CD14-positive monocyte (primary cell): ENCODE results near the gene ARHGAP10. TPM values are rescaled to one million over a fixed set of nuclear protein-coding genes. Genes with fewer than 3 reads are reported as not detected.

ENCODE experiments used
- DNase-seq, 3 donors: peaks; one replicate each; pipeline ENCODE4 v3.0.0-alpha.2; 2011 to 2022
- H2AFZ ChIP-seq: 2 replicates; pipeline ENCODE4 v1.6.0; 2012; ENCODE audit warnings: mild to moderate bottlenecking, low read depth, low read length, inconsistent platforms; ENCODE audit not compliant: insufficient read depth, poor library complexity, severe bottlenecking
- H3K27ac ChIP-seq, 2 donors: 1 replicate in 1 of 2; 2 replicates in 1 of 2; pipeline ENCODE4 v1.5.1; 2012 to 2013; ENCODE audit warnings: low read length in 2 of 2, control low read depth in 1 of 2, inconsistent platforms in 1 of 2, low read depth in 1 of 2, mild to moderate bottlenecking in 1 of 2
- H3K27me3 ChIP-seq, 2 donors: one replicate each; pipeline versions ENCODE4 v1.6.0 to v1.6.1; 2011 to 2013; ENCODE audit warnings: low read length in 2 of 2; ENCODE audit not compliant: control insufficient read depth in 2 of 2, insufficient read depth in 2 of 2
- H3K36me3 ChIP-seq, 2 donors: replicated peaks in 1 of 2; 1 replicate in 1 of 2; 2 replicates in 1 of 2; pipeline versions ENCODE4 v1.5.1 to v1.6.1; 2012 to 2013; ENCODE audit warnings: low read length in 2 of 2, control low read depth in 1 of 2, inconsistent platforms in 1 of 2, mild to moderate bottlenecking in 1 of 2; ENCODE audit not compliant: insufficient read depth in 2 of 2, control insufficient read depth in 1 of 2
- H3K4me1 ChIP-seq, 2 donors: 1 replicate in 1 of 2; 2 replicates in 1 of 2; pipeline versions ENCODE4 v1.5.1 to v1.6.1; 2012 to 2013; ENCODE audit warnings: low read length in 2 of 2, control low read depth in 1 of 2, inconsistent platforms in 1 of 2, mild to moderate bottlenecking in 1 of 2, moderate library complexity in 1 of 2; ENCODE audit not compliant: insufficient read depth in 2 of 2, control insufficient read depth in 1 of 2
- H3K4me2 ChIP-seq: replicated peaks from 2 replicates; pipeline ENCODE3; 2012; ENCODE audit warnings: low read length, moderate library complexity, mild to moderate bottlenecking; ENCODE audit not compliant: poor library complexity, severe bottlenecking; ENCODE audit errors: extremely low read depth
- H3K4me3 ChIP-seq, 3 experiments: fragments of 200-600 bp in 1 of 3; sonication (generic) in 1 of 3; replicated peaks in 1 of 3; 1 replicate in 2 of 3; 2 replicates in 1 of 3; pipeline ENCODE4 v1.5.1; 2011 to 2013; ENCODE audit warnings: low read length in 3 of 3, mild to moderate bottlenecking in 3 of 3, control low read depth in 2 of 3, low read depth in 2 of 3, inconsistent platforms in 1 of 3, moderate library complexity in 1 of 3
- H3K79me2 ChIP-seq: 2 replicates; pipeline ENCODE4 v1.6.0; 2012; ENCODE audit warnings: mild to moderate bottlenecking, control low read depth, inconsistent platforms, low read length, moderate library complexity; ENCODE audit not compliant: insufficient read depth
- H3K9ac ChIP-seq: 2 replicates; pipeline ENCODE4 v1.6.0; 2017; ENCODE audit warnings: low read length, mild to moderate bottlenecking; ENCODE audit not compliant: insufficient read depth, poor library complexity, severe bottlenecking
- H3K9me3 ChIP-seq, 2 donors: replicated peaks in 1 of 2; 1 replicate in 1 of 2; 2 replicates in 1 of 2; pipeline versions ENCODE4 v1.5.1 to v1.6.1; 2012 to 2013; ENCODE audit warnings: low read length in 2 of 2, control low read depth in 1 of 2; ENCODE audit not compliant: control insufficient read depth in 1 of 2, insufficient read depth in 1 of 2
- H4K20me1 ChIP-seq: 2 replicates; pipeline ENCODE4 v1.6.0; 2012; ENCODE audit warnings: mild to moderate bottlenecking, low read length, control low read depth, moderate library complexity; ENCODE audit not compliant: insufficient read depth
- H3K27ac Mint-ChIP-seq, 7 donors: one replicate each; pipeline ENCODE4 v1.8.0; 2020; ENCODE audit warnings: mild to moderate bottlenecking in 7 of 7, mixed read lengths in 7 of 7, moderate library complexity in 6 of 7, inconsistent platforms in 2 of 7
- H3K27me3 Mint-ChIP-seq, 3 donors: one replicate each; pipeline ENCODE4 v1.8.0; 2021 to 2022; ENCODE audit warnings: low read depth in 3 of 3, mild to moderate bottlenecking in 3 of 3, mixed read lengths in 3 of 3, moderate library complexity in 3 of 3, inconsistent platforms in 1 of 3
- H3K36me3 Mint-ChIP-seq, 2 donors: one replicate each; pipeline ENCODE4 v1.8.0; 2020; ENCODE audit warnings: mixed read lengths in 2 of 2, inconsistent platforms in 1 of 2, mild to moderate bottlenecking in 1 of 2
- H3K4me1 Mint-ChIP-seq: one replicate; pipeline ENCODE4 v1.8.0; 2020; ENCODE audit warnings: mild to moderate bottlenecking, mixed read lengths
- H3K4me3 Mint-ChIP-seq, 2 donors: one replicate each; pipeline ENCODE4 v1.8.0; 2020; ENCODE audit warnings: mild to moderate bottlenecking in 2 of 2, mixed read lengths in 2 of 2, moderate library complexity in 1 of 2
- H3K9me3 Mint-ChIP-seq, 7 donors: one replicate each; pipeline ENCODE4 v1.8.0; 2020 to 2022; ENCODE audit warnings: mixed read lengths in 7 of 7, mild to moderate bottlenecking in 6 of 7, moderate library complexity in 6 of 7, inconsistent platforms in 2 of 7
- WGBS: methylation state at CpG from one replicate; pipeline ENCODE4 v1.1.5; 2013; ENCODE audit warnings: missing lambda C conversion rate; ENCODE audit not compliant: insufficient coverage; 5-methylcytosine and 5-hydroxymethylcytosine counted together
- intact Hi-C, 2 donors: fragments of 100-400 bp; cut with micrococcal nuclease; formaldehyde crosslinking; loops; one replicate each; pipeline versions ENCODE4 v1.15.0 to v1.15.1; 2023
- polyA plus RNA-seq, 3 donors: library from polyadenylated mRNA; depleted of rRNA in 1 of 3; unstranded in 2 of 3; stranded (reverse) in 1 of 3; fragments of 300-500 nt in 2 of 3; fragments of >200 nt in 1 of 3; fragmentation: Illumina TruSeq in 2 of 3; gene quantifications; 1 replicate in 2 of 3; 2 replicates in 1 of 3; pipeline ENCODE4 v1.2.3, GENCODE V29; 2012 to 2021
- TF ChIP-seq, protein P1 (sequence below): fragments of 200-600 bp; IDR thresholded peaks from one replicate; pipeline ENCODE4 v1.8.0; 2022; ENCODE audit warnings: antibody characterized with exemption, mild to moderate bottlenecking

ARHGAP10 gene
- polyA plus RNA-seq, 3 donors, result 1.7 to 4.3 (median 3.0) TPM

DNA sequence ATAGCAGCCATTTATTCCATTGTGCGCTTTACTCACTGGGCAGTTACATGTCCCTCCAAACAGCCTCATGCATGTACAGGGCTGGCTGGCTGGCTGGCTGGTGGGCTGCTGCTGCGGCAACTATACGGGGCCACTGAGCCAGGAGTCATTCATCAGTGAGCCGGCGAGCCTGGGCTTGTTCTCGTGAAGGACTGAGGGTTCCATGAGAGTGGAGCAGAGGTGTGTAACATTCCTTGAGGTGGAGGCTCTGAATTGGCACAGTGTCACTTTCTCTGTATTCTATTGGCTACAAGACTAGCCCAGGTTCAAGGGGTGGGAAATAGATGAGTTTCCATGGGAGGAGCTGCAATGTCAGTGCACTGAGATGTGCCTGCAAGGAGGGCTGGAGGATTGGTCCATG lies 89.1 kb downstream of the ARHGAP10 start:
- no peaks in the 10 kb centered on the region for H3K27me3 Mint-ChIP-seq
- WGBS, result 98% methylated on average over 6 of the region's 6 CpGs
- Histone ChIP-seq H2AFZ (no peak overlapping the region), H3K4me1 (peaks cover 15 to 19% of the 10 kb centered on the region in 2 donors), H3K79me2 (no peaks in the 10 kb centered on the region), H3K36me3 (no peaks in the 10 kb centered on the region), H3K27me3 (no peaks in the 10 kb centered on the region), H3K9ac (no peak overlapping the region), H3K9me3 (no peaks in the 10 kb centered on the region), H3K4me2 (no peak overlapping the region), H4K20me1 (no peaks in the 10 kb centered on the region), H3K27ac (no peak overlapping the region), H3K4me3 (no peak overlapping the region)
- H3K4me1 Mint-ChIP-seq, result peaks cover 25% of the 10 kb centered on the region
- no peak overlapping the region for H3K4me3 Mint-ChIP-seq
- intact Hi-C loops, result no loop called here
- H3K9me3 Mint-ChIP-seq, result no peaks in the 10 kb centered on the region
- DNase-seq, result no peak
- TF ChIP-seq, protein P1, sequence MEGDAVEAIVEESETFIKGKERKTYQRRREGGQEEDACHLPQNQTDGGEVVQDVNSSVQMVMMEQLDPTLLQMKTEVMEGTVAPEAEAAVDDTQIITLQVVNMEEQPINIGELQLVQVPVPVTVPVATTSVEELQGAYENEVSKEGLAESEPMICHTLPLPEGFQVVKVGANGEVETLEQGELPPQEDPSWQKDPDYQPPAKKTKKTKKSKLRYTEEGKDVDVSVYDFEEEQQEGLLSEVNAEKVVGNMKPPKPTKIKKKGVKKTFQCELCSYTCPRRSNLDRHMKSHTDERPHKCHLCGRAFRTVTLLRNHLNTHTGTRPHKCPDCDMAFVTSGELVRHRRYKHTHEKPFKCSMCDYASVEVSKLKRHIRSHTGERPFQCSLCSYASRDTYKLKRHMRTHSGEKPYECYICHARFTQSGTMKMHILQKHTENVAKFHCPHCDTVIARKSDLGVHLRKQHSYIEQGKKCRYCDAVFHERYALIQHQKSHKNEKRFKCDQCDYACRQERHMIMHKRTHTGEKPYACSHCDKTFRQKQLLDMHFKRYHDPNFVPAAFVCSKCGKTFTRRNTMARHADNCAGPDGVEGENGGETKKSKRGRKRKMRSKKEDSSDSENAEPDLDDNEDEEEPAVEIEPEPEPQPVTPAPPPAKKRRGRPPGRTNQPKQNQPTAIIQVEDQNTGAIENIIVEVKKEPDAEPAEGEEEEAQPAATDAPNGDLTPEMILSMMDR, result no peak
- peaks cover 2 to 13% of the 10 kb centered on the region in 2 donors for H3K36me3 Mint-ChIP-seq
- no peak overlapping the region for H3K27ac Mint-ChIP-seq

DNA sequence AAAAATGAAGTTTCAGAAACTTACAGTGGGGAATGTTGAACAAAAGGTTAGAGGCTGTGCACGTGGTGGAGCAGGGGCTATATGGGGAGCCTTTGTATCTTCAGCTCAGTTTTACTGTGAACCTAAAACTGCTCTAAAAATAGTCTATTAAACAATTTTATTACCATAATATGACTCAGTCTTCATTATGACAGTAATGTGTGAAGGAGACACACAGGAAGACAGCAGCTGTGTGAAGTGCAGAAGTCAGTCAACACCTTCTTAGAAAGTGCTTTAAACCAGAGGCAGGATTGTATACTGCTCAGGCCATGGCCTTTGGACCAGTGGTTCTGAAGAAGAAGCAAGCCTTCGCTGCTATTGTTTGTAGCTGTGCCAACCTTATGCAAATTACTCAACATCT lies 89.7 kb downstream of the ARHGAP10 start:
- Mint-ChIP-seq H3K4me3 (no peak overlapping the region), H3K27ac (no peak overlapping the region), H3K27me3 (no peaks in the 10 kb centered on the region), H3K4me1 (peaks cover 27% of the 10 kb centered on the region), H3K9me3 (no peaks in the 10 kb centered on the region), H3K36me3 (peaks cover 2 to 13% of the 10 kb centered on the region in 2 donors)
- Histone ChIP-seq H3K9ac (no peak overlapping the region), H3K36me3 (no peaks in the 10 kb centered on the region), H3K4me3 (no peak overlapping the region), H3K9me3 (no peaks in the 10 kb centered on the region), H3K79me2 (no peaks in the 10 kb centered on the region), H3K4me2 (no peak overlapping the region), H3K4me1 (peaks cover 19 to 23% of the 10 kb centered on the region in 2 donors), H3K27me3 (no peaks in the 10 kb centered on the region), H2AFZ (no peak overlapping the region), H3K27ac (peak overlapping the region in 1 of 2 donors; percentile 42), H4K20me1 (no peaks in the 10 kb centered on the region)
- no peak for DNase-seq
- intact Hi-C loops, result no loop called here
- WGBS, result no CpG with 5 or more reads among the region's 2 CpGs
- TF ChIP-seq, protein P1, result no peak
